ENCODE measurements around the gene SUMF1.

GRCh38 chr3:4408958-4409357 is 58.1 kb downstream of the SUMF1 start:
- TF ChIP-seq CTCF (IDR thresholded peaks at IDR 0.05) (no peak), POLR2A (IDR thresholded peaks at IDR 0.05) (no peak)
